ENCODE data around the gene MEX3C. TPM values are rescaled to one million over a fixed set of nuclear protein-coding genes. Genes with fewer than 3 reads are reported as not detected.

The MEX3C gene
- total and polyA plus RNA-seq, 2 donors (not counting 1 experiment from before 2014, with no cell fraction given), result 29.1 to 92.4 TPM

GRCh38 chr18:51164342-51164741 lies 33.1 kb downstream of the MEX3C start:
- POLR2A ChIA-PET, result no interaction called here
- H4K20me1 ChIP-seq (ENCODE audit: control insufficient read depth, insufficient read depth, low read length, poor library complexity, severe bottlenecking), result no peaks in the 10 kb centered on the region
- no peak overlapping the region for H2AFZ ChIP-seq (ENCODE audit: insufficient read depth, low read depth, low read length, poor library complexity, severe bottlenecking)
- ATAC-seq (ENCODE audit: low read depth) (no peak), DNase-seq (no peak)
- H3K9me3 Mint-ChIP-seq (ENCODE audit: insufficient read depth), result no peaks in the 10 kb centered on the region
- peaks cover 13% of the 10 kb centered on the region for H3K4me1 Mint-ChIP-seq
- peaks cover 4 to 13% of the 10 kb centered on the region in 2 donors for H3K4me1 ChIP-seq (ENCODE audit: control insufficient read depth in 2 of 2, insufficient read depth in 2 of 2, low read length in 2 of 2)
- CTCF ChIA-PET, result interaction anchor here (1.0 kb wide), 1 partner anchor 12 kb away, joined by 4 read pairs; no protein-coding TSS in a partner anchor
- no peak overlapping the region for H3K27ac ChIP-seq (ENCODE audit: low read length in 2 of 2)
- H3K4me2 ChIP-seq (replicated peaks; ENCODE audit: low read depth, low read length, poor library complexity, severe bottlenecking), result no peak overlapping the region
- H3K9ac ChIP-seq (ENCODE audit: low read length), result no peak overlapping the region
- H3K27me3 ChIP-seq (replicated peaks in 1 of 4; ENCODE audit: control extremely low read depth in 1 of 4, control insufficient read depth in 3 of 4, insufficient read depth in 4 of 4, low read length in 3 of 4), result no peaks in the 10 kb centered on the region
- WGBS (ENCODE audit: insufficient coverage), result 96% methylated on average over 8 of the region's 8 CpGs
- H3K4me3 Mint-ChIP-seq, result no peak overlapping the region
- H3K27ac Mint-ChIP-seq, result no peak overlapping the region
- no peaks in the 10 kb centered on the region for H3K36me3 ChIP-seq (replicated peaks in 1 of 2; ENCODE audit: control extremely low read depth in 1 of 2, control insufficient read depth in 1 of 2, extremely low read depth in 1 of 2, insufficient read depth in 2 of 2, low read length in 1 of 2)
- no peaks in the 10 kb centered on the region for H3K27me3 Mint-ChIP-seq
- H3K9me3 ChIP-seq (ENCODE audit: control extremely low read depth in 1 of 3, control insufficient read depth in 2 of 3, insufficient read depth in 1 of 3, low read length in 2 of 3), result no peaks in the 10 kb centered on the region
- no peak overlapping the region for H3K4me3 ChIP-seq (ENCODE audit: control extremely low read depth in 1 of 5, extremely low read depth in 1 of 5, insufficient read depth in 1 of 5, low read depth in 2 of 5, low read length in 4 of 5)
- no peaks in the 10 kb centered on the region for H3K79me2 ChIP-seq (ENCODE audit: control insufficient read depth, insufficient read depth, low read length)
- intact Hi-C loops (cut with micrococcal nuclease), result no loop called here
- TF ChIP-seq EZH2 (IDR thresholded peaks at IDR 0.05; ENCODE audit: borderline replicate concordance, insufficient read depth, low read depth, low read length, poor library complexity, severe bottlenecking), result no peak
- TF ChIP-seq CTCF (IDR thresholded peaks at IDR 0.05), result no peak

- no peaks in the 10 kb centered on the region for H3K27me3 ChIP-seq (replicated peaks in 1 of 4; ENCODE audit: control extremely low read depth in 1 of 4, control insufficient read depth in 3 of 4, insufficient read depth in 4 of 4, low read length in 3 of 4)
- no peaks in the 10 kb centered on the region for H3K9me3 ChIP-seq (ENCODE audit: control extremely low read depth in 1 of 3, control insufficient read depth in 2 of 3, insufficient read depth in 1 of 3, low read length in 2 of 3)
- H3K4me2 ChIP-seq (replicated peaks; ENCODE audit: low read depth, low read length, poor library complexity, severe bottlenecking), result no peak overlapping the region
- CTCF ChIA-PET, result interaction anchor here (1.2 kb wide), 1 partner anchor 12 kb away, joined by 3 read pairs; no protein-coding TSS in a partner anchor
- no peaks in the 10 kb centered on the region for H3K36me3 ChIP-seq (replicated peaks in 1 of 2; ENCODE audit: control extremely low read depth in 1 of 2, control insufficient read depth in 1 of 2, extremely low read depth in 1 of 2, insufficient read depth in 2 of 2, low read length in 1 of 2)
- H3K4me1 ChIP-seq (ENCODE audit: control insufficient read depth in 2 of 2, insufficient read depth in 2 of 2, low read length in 2 of 2), result peaks cover 4 to 14% of the 10 kb centered on the region in 2 donors
- H4K20me1 ChIP-seq (ENCODE audit: control insufficient read depth, insufficient read depth, low read length, poor library complexity, severe bottlenecking), result no peaks in the 10 kb centered on the region
- intact Hi-C loops (cut with micrococcal nuclease), result no loop called here
- no CpG with 5 or more reads among the region's 3 CpGs for WGBS (ENCODE audit: insufficient coverage)
- H3K9me3 Mint-ChIP-seq (ENCODE audit: insufficient read depth), result no peaks in the 10 kb centered on the region
- no peak overlapping the region for H3K9ac ChIP-seq (ENCODE audit: low read length)
- H3K4me3 ChIP-seq (ENCODE audit: control extremely low read depth in 1 of 5, extremely low read depth in 1 of 5, insufficient read depth in 1 of 5, low read depth in 2 of 5, low read length in 4 of 5), result no peak overlapping the region
- peaks cover 12% of the 10 kb centered on the region for H3K4me1 Mint-ChIP-seq
- no peak overlapping the region for H3K27ac ChIP-seq (ENCODE audit: low read length in 2 of 2)
- TF ChIP-seq EZH2 (IDR thresholded peaks at IDR 0.05; ENCODE audit: borderline replicate concordance, insufficient read depth, low read depth, low read length, poor library complexity, severe bottlenecking) (no peak), CTCF (IDR thresholded peaks at IDR 0.05) (no peak)
- POLR2A ChIA-PET, result no interaction called here
- no peak overlapping the region for H2AFZ ChIP-seq (ENCODE audit: insufficient read depth, low read depth, low read length, poor library complexity, severe bottlenecking)
- no peak for DNase-seq
- ATAC-seq (ENCODE audit: low read depth), result no peak
- no peaks in the 10 kb centered on the region for H3K79me2 ChIP-seq (ENCODE audit: control insufficient read depth, insufficient read depth, low read length)
- H3K27ac Mint-ChIP-seq, result no peak overlapping the region
- H3K4me3 Mint-ChIP-seq, result no peak overlapping the region
- H3K27me3 Mint-ChIP-seq, result no peaks in the 10 kb centered on the region
These were observed 33.9 kb downstream of the MEX3C start for GRCh38 chr18:51163543-51163942.
